Activated CD8-positive, alpha-beta memory T cell treated with anti-CD3 and anti-CD28 coated beads, Interleukin-2, amount 50 U/mL, for 4 hours (primary cell): Measurements from ENCODE around the gene ZFAND2A.

ENCODE experiments used
- DNase-seq: peaks from one replicate; pipeline ENCODE4 v3.0.0-alpha.2; 2020

ZFAND2A gene

GRCh38 chr7:1121886-1122831 is 37.8 kb downstream of the ZFAND2A start:
- no peak for DNase-seq

- DNase-seq, result no peak
Measured at GRCh38 chr7:1121476-1121875, 38.5 kb downstream of the ZFAND2A start.

GRCh38 chr7:1120791-1121190 is 39.2 kb downstream of the ZFAND2A start:
- DNase-seq, result no peak

- no peak for DNase-seq
Measured at GRCh38 chr7:1119201-1119600, 40.8 kb downstream of the ZFAND2A start.

- peak; percentile 10 for DNase-seq
Measured at GRCh38 chr7:1117321-1117928, 42.6 kb downstream of the ZFAND2A start.

- peak; percentile 2 for DNase-seq
Measured at GRCh38 chr7:1116383-1117008, 43.5 kb downstream of the ZFAND2A start.

GRCh38 chr7:1115171-1116045 is 44.6 kb downstream of the ZFAND2A start:
- peak; percentile 16 for DNase-seq

- peak; percentile 12 for DNase-seq
Measured at GRCh38 chr7:1114505-1114904, 45.5 kb downstream of the ZFAND2A start.

GRCh38 chr7:1114088-1114487 is 45.9 kb downstream of the ZFAND2A start:
- no peak for DNase-seq

GRCh38 chr7:1113548-1113885 is 46.5 kb downstream of the ZFAND2A start:
- DNase-seq, result peak; percentile 3

- DNase-seq, result peak; percentile 12
Measured at GRCh38 chr7:1112625-1113547, 47.1 kb downstream of the ZFAND2A start.

- peak; percentile 5 for DNase-seq
Measured at GRCh38 chr7:1112109-1112508, 47.9 kb downstream of the ZFAND2A start.

GRCh38 chr7:1111156-1111555 is 48.8 kb downstream of the ZFAND2A start:
- DNase-seq, result no peak

GRCh38 chr7:1110358-1110757 is 49.6 kb downstream of the ZFAND2A start:
- no peak for DNase-seq

GRCh38 chr7:1109581-1110310 is 50.2 kb downstream of the ZFAND2A start:
- DNase-seq, result no peak

- DNase-seq, result no peak
Measured at GRCh38 chr7:1108264-1108920, 51.6 kb downstream of the ZFAND2A start.

- DNase-seq, result no peak
Measured at GRCh38 chr7:1106793-1107421, 53.1 kb downstream of the ZFAND2A start.

GRCh38 chr7:1106063-1106792 is 53.8 kb downstream of the ZFAND2A start:
- DNase-seq, result no peak

GRCh38 chr7:1105189-1105588 is 54.8 kb downstream of the ZFAND2A start:
- no peak for DNase-seq
